ENCODE results near the gene DGKB. TPM values are rescaled to one million over a fixed set of nuclear protein-coding genes. Genes with fewer than 3 reads are reported as not detected.

The DGKB gene
- polyA plus RNA-seq, 2 of the 4 experiments (the other 2 are of a cell fraction) = 0.01 TPM; not detected in 1

GRCh38 chr7:14179781-14180180, 722.8 kb downstream of the DGKB start:
- no peak for ATAC-seq
- CTCF ChIA-PET = no interaction called here
- H3K4me3 ChIP-seq = no peak overlapping the region
- TF ChIP-seq HEYL (CRISPR knock-in tag; IDR thresholded peaks at IDR 0.05) (no peak), MAZ (IDR thresholded peaks at IDR 0.05; ENCODE audit: borderline replicate concordance, low read depth, low read length) (no peak), FOSL2 (IDR thresholded peaks at IDR 0.05) (no peak), FOSL2 (CRISPR knock-in tag; IDR thresholded peaks at IDR 0.05) (no peak), MYC (IDR thresholded peaks at IDR 0.05; ENCODE audit: borderline replicate concordance, low read length) (no peak), NPAS2 (CRISPR knock-in tag; IDR thresholded peaks at IDR 0.05; ENCODE audit: borderline replicate concordance) (no peak), RFX5 (IDR thresholded peaks at IDR 0.05) (no peak), FOXS1 (CRISPR knock-in tag; IDR thresholded peaks at IDR 0.05) (no peak), JUNB (IDR thresholded peaks at IDR 0.05) (no peak), CHD2 (IDR thresholded peaks at IDR 0.05; ENCODE audit: low read length, partially characterized antibody) (no peak), CTCF (IDR thresholded peaks at IDR 0.05) (no peak), JUN (IDR thresholded peaks at IDR 0.05) (no peak), PHF8 (IDR thresholded peaks at IDR 0.05; ENCODE audit: borderline replicate concordance, low read depth) (no peak)
- FAIRE-seq = no peak
- no peaks in the 10 kb centered on the region for H3K4me1 ChIP-seq
- H3K4me2 ChIP-seq = no peak overlapping the region
- POLR2A ChIA-PET = no interaction called here
- H3K9me3 ChIP-seq = no peaks in the 10 kb centered on the region
- DNase-seq (ENCODE audit: low read depth in 1 of 2, low spot score in 1 of 2) = no peak
- WGBS (ENCODE audit: missing lambda C conversion rate) = 36% methylated on average over 6 of the region's 6 CpGs
- no peak overlapping the region for H3K27ac ChIP-seq

- FAIRE-seq (no peak), DNase-seq (ENCODE audit: low read depth in 1 of 2, low spot score in 1 of 2) (no peak), ATAC-seq (no peak)
- no peak overlapping the region for H3K4me2 ChIP-seq
- no peak overlapping the region for H3K27ac ChIP-seq
- H3K4me3 ChIP-seq = no peak overlapping the region
- TF ChIP-seq SMC3 (IDR thresholded peaks at IDR 0.05) (no peak), NR3C1 (IDR thresholded peaks at IDR 0.05) (no peak), FOSL2 (IDR thresholded peaks at IDR 0.05) (no peak), FOSL2 (CRISPR knock-in tag; IDR thresholded peaks at IDR 0.05) (no peak), E2F6 (IDR thresholded peaks at IDR 0.05; ENCODE audit: borderline replicate concordance, low read depth) (no peak), KDM1A (IDR thresholded peaks at IDR 0.05; ENCODE audit: low read depth) (no peak), NPAS2 (CRISPR knock-in tag; IDR thresholded peaks at IDR 0.05; ENCODE audit: borderline replicate concordance) (no peak), ZFP36 (IDR thresholded peaks at IDR 0.05; ENCODE audit: borderline replicate concordance, partially characterized antibody) (no peak), HOXB13 (CRISPR knock-in tag; IDR thresholded peaks at IDR 0.05; ENCODE audit: low read depth) (no peak), HMGXB4 (CRISPR knock-in tag; IDR thresholded peaks at IDR 0.05; ENCODE audit: borderline replicate concordance) (no peak), CHD2 (IDR thresholded peaks at IDR 0.05; ENCODE audit: low read length, partially characterized antibody) (no peak), POLR2AphosphoS2 (conservative IDR thresholded peaks at IDR 0.05; ENCODE audit: low read length) (no peak), FOXS1 (CRISPR knock-in tag; IDR thresholded peaks at IDR 0.05) (no peak), JUN (IDR thresholded peaks at IDR 0.05) (no peak), RFX5 (IDR thresholded peaks at IDR 0.05) (no peak), HOXB5 (CRISPR knock-in tag; IDR thresholded peaks at IDR 0.05) (no peak), TFCP2L1 (CRISPR knock-in tag; IDR thresholded peaks at IDR 0.05) (no peak)
- H3K9me3 ChIP-seq = no peaks in the 10 kb centered on the region
- 44% methylated on average over 5 of the region's 5 CpGs for WGBS (ENCODE audit: missing lambda C conversion rate)
- no peaks in the 10 kb centered on the region for H3K4me1 ChIP-seq
- CTCF ChIA-PET = no interaction called here
- POLR2A ChIA-PET = no interaction called here
Measured at GRCh38 chr7:14177876-14178275, 724.7 kb downstream of the DGKB start.

All from A549 (cell line).